Nephron (organoid): ENCODE results near the gene SLC15A2.

Experiments
- H3K27ac Mint-ChIP-seq, 3 experiments: 2 replicates each; pipeline ENCODE4 v1.8.0; 2020; ENCODE audit warnings: mixed read lengths in 3 of 3, mild to moderate bottlenecking in 2 of 3, moderate library complexity in 1 of 3
- H3K27me3 Mint-ChIP-seq: 2 replicates; pipeline ENCODE4 v1.8.0; 2021; ENCODE audit warnings: low read depth, mild to moderate bottlenecking, moderate library complexity, mixed read lengths
- H3K36me3 Mint-ChIP-seq: 2 replicates; pipeline ENCODE4 v1.8.0; 2020; ENCODE audit warnings: low read depth, mixed read lengths
- H3K4me1 Mint-ChIP-seq: 2 replicates; pipeline ENCODE4 v1.8.0; 2020; ENCODE audit warnings: mixed read lengths
- H3K4me3 Mint-ChIP-seq, 3 experiments: 2 replicates each; pipeline ENCODE4 v1.8.0; 2020; ENCODE audit warnings: mild to moderate bottlenecking in 3 of 3, mixed read lengths in 3 of 3, moderate library complexity in 2 of 3
- H3K9me3 Mint-ChIP-seq: 2 replicates; pipeline ENCODE4 v1.8.0; 2020; ENCODE audit warnings: mixed read lengths
- CTCF ChIP-seq, 3 experiments: fragments of 200-600 bp; sonication (generic); IDR thresholded peaks; one replicate each; pipeline ENCODE4 v1.5.0; 2021; ENCODE audit warnings: antibody characterized with exemption in 3 of 3; ENCODE audit not compliant: unreplicated experiment in 3 of 3

The SLC15A2 gene

GRCh38 chr3:121869736-121870135 lies 24.5 kb upstream of the SLC15A2 start:
- Mint-ChIP-seq H3K27ac (no peak overlapping the region), H3K27me3 (no peaks in the 10 kb centered on the region), H3K4me1 (no peaks in the 10 kb centered on the region), H3K4me3 (no peak overlapping the region), H3K9me3 (no peaks in the 10 kb centered on the region), H3K36me3 (peaks cover 4% of the 10 kb centered on the region)
- no peak for TF ChIP-seq CTCF (IDR thresholded peaks at IDR 0.05; ENCODE audit: unreplicated experiment in 3 of 3)

- H3K9me3 Mint-ChIP-seq: no peaks in the 10 kb centered on the region
- TF ChIP-seq CTCF (IDR thresholded peaks at IDR 0.05; ENCODE audit: unreplicated experiment in 3 of 3): no peak
- H3K4me1 Mint-ChIP-seq: no peaks in the 10 kb centered on the region
- no peaks in the 10 kb centered on the region for H3K27me3 Mint-ChIP-seq
- no peak overlapping the region for H3K4me3 Mint-ChIP-seq
- peaks cover 4% of the 10 kb centered on the region for H3K36me3 Mint-ChIP-seq
- no peak overlapping the region for H3K27ac Mint-ChIP-seq
Observed at GRCh38 chr3:121870717-121871116, 23.5 kb upstream of the SLC15A2 start.

GRCh38 chr3:121871430-121871829 lies 22.8 kb upstream of the SLC15A2 start:
- Mint-ChIP-seq H3K4me1 (no peaks in the 10 kb centered on the region), H3K36me3 (no peaks in the 10 kb centered on the region), H3K27ac (no peak overlapping the region), H3K9me3 (no peaks in the 10 kb centered on the region), H3K27me3 (no peaks in the 10 kb centered on the region), H3K4me3 (no peak overlapping the region)
- no peak for TF ChIP-seq CTCF (IDR thresholded peaks at IDR 0.05; ENCODE audit: unreplicated experiment in 3 of 3)

- no peaks in the 10 kb centered on the region for H3K36me3 Mint-ChIP-seq
Observed at GRCh38 chr3:121878411-121878810, 15.8 kb upstream of the SLC15A2 start.

GRCh38 chr3:121883507-121883906 lies 10.7 kb upstream of the SLC15A2 start:
- no peak for TF ChIP-seq CTCF (IDR thresholded peaks at IDR 0.05; ENCODE audit: unreplicated experiment in 3 of 3)
- Mint-ChIP-seq H3K4me1 (no peaks in the 10 kb centered on the region), H3K9me3 (no peaks in the 10 kb centered on the region), H3K27ac (no peak overlapping the region), H3K4me3 (no peak overlapping the region), H3K36me3 (no peaks in the 10 kb centered on the region), H3K27me3 (no peaks in the 10 kb centered on the region)

More at GRCh38 chr3:121878411-121878810, 15.8 kb upstream of the SLC15A2 start:
- H3K4me3 Mint-ChIP-seq: no peak overlapping the region
- H3K4me1 Mint-ChIP-seq: no peaks in the 10 kb centered on the region
- no peak for TF ChIP-seq CTCF (IDR thresholded peaks at IDR 0.05; ENCODE audit: unreplicated experiment in 3 of 3)
- no peaks in the 10 kb centered on the region for H3K9me3 Mint-ChIP-seq
- no peaks in the 10 kb centered on the region for H3K27me3 Mint-ChIP-seq
- no peak overlapping the region for H3K27ac Mint-ChIP-seq

GRCh38 chr3:121885386-121885785 lies 8.8 kb upstream of the SLC15A2 start:
- Mint-ChIP-seq H3K4me1 (no peaks in the 10 kb centered on the region), H3K27me3 (no peaks in the 10 kb centered on the region), H3K4me3 (no peak overlapping the region), H3K36me3 (no peaks in the 10 kb centered on the region), H3K27ac (no peak overlapping the region), H3K9me3 (no peaks in the 10 kb centered on the region)
- no peak for TF ChIP-seq CTCF (IDR thresholded peaks at IDR 0.05; ENCODE audit: unreplicated experiment in 3 of 3)
